Naive thymus-derived CD8-positive, alpha-beta T cell (primary cell): ENCODE results near the gene CAVIN1. TPM values are rescaled to one million over a fixed set of nuclear protein-coding genes. Genes with fewer than 3 reads are reported as not detected.
"Not testable (repeated sequence)": the region's sequence is repeated elsewhere in the genome, so short reads cannot be mapped to it uniquely, and the experiment has no call there.

Source experiments
- ATAC-seq, 2 donors: fragments of 150-1000 bp; cut with Tn5 transposase in 1 of 2; sonication (Bioruptor Pico), chemical (Tn5 transposase) in 1 of 2; 1 replicate in 1 of 2; 2 replicates in 1 of 2; pipeline ENCODE4 v1.10.0; 2021; ENCODE audit warnings: mild to moderate bottlenecking in 2 of 2, moderate library complexity in 2 of 2
- POLR2A ChIA-PET: fragments of 350-600 bp; sonication (Branson Sonifier 250); formaldehyde crosslinking; loops from one replicate; lab custom pipeline; 2021; ENCODE audit warnings: antibody characterized with exemption; lab: Charles Lee
- DNase-seq, 10 donors: peaks; one replicate each; pipeline versions ENCODE4 v3.0.0 to v3.0.0-alpha.2; 2020 to 2022
- H3K27ac Mint-ChIP-seq, 10 donors: one replicate each; pipeline ENCODE4 v1.8.0; 2020 to 2022; ENCODE audit warnings: mild to moderate bottlenecking in 10 of 10, mixed read lengths in 10 of 10, moderate library complexity in 4 of 10, inconsistent platforms in 1 of 10
- H3K27me3 Mint-ChIP-seq, 5 donors: one replicate each; pipeline ENCODE4 v1.8.0; 2021 to 2022; ENCODE audit warnings: mixed read lengths in 5 of 5
- H3K36me3 Mint-ChIP-seq, 3 donors: one replicate each; pipeline ENCODE4 v1.8.0; 2020 to 2022; ENCODE audit warnings: mixed read lengths in 3 of 3, mild to moderate bottlenecking in 2 of 3, inconsistent platforms in 1 of 3
- H3K4me1 Mint-ChIP-seq, 4 donors: one replicate each; pipeline ENCODE4 v1.8.0; 2021 to 2022; ENCODE audit warnings: mixed read lengths in 4 of 4
- H3K4me3 Mint-ChIP-seq, 10 donors: one replicate each; pipeline ENCODE4 v1.8.0; 2020 to 2022; ENCODE audit warnings: mild to moderate bottlenecking in 10 of 10, mixed read lengths in 10 of 10, moderate library complexity in 6 of 10, inconsistent platforms in 1 of 10
- H3K9me3 Mint-ChIP-seq, 9 donors: one replicate each; pipeline ENCODE4 v1.8.0; 2020 to 2022; ENCODE audit warnings: mixed read lengths in 9 of 9, mild to moderate bottlenecking in 3 of 9, inconsistent platforms in 1 of 9, moderate library complexity in 1 of 9
- polyA plus RNA-seq, 3 donors: library from polyadenylated mRNA; unstranded; fragments of 300-500 nt; fragmentation: Illumina TruSeq; gene quantifications; one replicate each; pipeline ENCODE4 v1.2.3, GENCODE V29; 2021
- total RNA-seq, 8 experiments: library from RNA in 2 of 8; stranded (reverse) in 2 of 8; gene quantifications; one replicate each; pipeline ENCODE4 v1.2.3 and lab custom pipeline; 2021 to 2026

CAVIN1 gene
- total and polyA plus RNA-seq, 5 experiments from 2014 or later = 0.03 TPM; not detected in 4

DNA sequence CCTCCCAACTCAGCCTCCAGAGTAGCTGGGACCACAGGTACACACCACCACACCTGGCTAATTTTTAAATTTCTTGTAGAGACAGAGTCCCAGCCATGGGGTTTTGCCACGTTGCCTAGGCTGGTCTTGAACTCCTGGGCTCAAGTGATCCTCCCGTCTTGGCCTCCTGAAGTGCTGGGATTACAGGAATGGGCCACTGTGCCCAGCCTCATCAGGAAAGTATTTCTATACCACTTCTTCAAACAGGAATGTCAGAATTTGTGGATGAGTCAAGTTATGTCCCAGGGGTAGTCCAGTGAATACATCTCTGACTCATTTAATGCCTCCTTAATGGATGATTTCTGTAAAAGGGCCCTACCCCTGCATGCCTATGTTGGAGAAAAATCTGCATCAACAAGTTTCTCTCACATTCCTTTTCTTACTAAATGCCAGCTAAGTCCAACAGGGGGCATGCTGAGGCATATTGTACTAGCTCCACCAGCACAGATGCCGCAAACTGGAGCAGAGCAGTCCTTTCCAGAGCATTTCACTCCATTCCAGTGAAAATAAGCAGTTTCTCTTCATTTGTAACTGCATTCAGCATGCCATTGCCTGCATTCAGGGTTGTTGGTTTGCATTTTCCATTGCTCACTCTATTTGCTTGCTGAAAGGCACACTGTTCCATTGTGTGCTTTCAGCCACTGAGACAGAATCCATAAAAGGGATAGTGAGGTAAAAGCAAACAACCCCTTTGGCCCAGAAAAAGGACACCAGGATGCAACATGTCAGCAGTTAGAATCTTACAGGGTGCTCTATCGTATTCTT lies 5.3 kb upstream of the CAVIN1 start:
- POLR2A ChIA-PET = interaction anchor here (0.7 kb wide), 1 partner anchor 82 kb away, joined by 3 read pairs; no protein-coding TSS in a partner anchor
- Mint-ChIP-seq H3K36me3 (no peaks in the 10 kb centered on the region), H3K4me3 (no peak overlapping the region), H3K27me3 (peaks cover 0 to 19% (median under 1%) of the 10 kb centered on the region in 5 donors), H3K4me1 (peaks cover 0 to 7% (median 4%) of the 10 kb centered on the region in 4 donors), H3K27ac (peak overlapping the region in 1 of 10 donors; percentile 10), H3K9me3 (no peaks in the 10 kb centered on the region)
- ATAC-seq = peak; percentile 66 to 77
- peak in 9 of 10 donors; percentile 25 to 70 (median 42) for DNase-seq

DNA sequence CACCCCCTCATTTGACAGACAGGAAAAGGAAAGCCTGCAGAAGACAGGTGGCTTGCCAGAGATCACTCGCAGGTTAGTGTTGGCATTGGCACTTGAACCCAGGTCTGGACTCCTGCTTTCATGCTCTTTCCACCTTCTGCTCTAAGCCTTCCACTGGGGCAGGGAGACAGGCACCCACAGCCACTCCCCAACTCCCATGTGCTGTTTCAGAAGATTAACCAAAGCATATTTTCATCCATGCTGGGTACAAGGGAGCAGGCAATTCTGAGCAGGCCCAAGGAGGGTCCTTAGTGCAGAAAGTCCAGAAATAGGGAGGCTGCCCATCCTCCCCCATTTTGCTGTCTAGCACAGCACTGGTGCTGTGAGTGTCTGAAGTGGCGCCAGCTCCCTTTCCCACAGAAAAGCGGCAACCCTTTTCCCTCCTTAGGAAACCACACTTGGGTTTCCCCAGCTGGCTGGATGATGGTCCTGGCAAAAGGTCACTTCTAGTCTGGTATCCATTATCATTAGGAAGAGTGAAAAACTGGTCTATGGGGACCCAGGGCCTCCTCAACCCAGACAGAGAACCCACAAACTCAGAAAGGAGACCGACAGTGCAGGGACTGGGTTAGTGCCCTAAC lies 2.0 kb upstream of the CAVIN1 start:
- no peak overlapping the region for H3K27ac Mint-ChIP-seq
- peaks cover 6 to 36% (median 12%) of the 10 kb centered on the region in 5 donors for H3K27me3 Mint-ChIP-seq
- no peaks in the 10 kb centered on the region for H3K9me3 Mint-ChIP-seq
- no peak overlapping the region for H3K4me3 Mint-ChIP-seq
- H3K36me3 Mint-ChIP-seq = peaks cover 0 to 2% (median 0%) of the 10 kb centered on the region in 3 donors
- H3K4me1 Mint-ChIP-seq = peaks cover 7 to 21% (median 18%) of the 10 kb centered on the region in 4 donors
- POLR2A ChIA-PET = interaction anchor here (0.6 kb wide), 1 partner anchor 16 kb away, joined by 3 read pairs; no protein-coding TSS in a partner anchor
- ATAC-seq = no peak
- DNase-seq = no peak

- peaks cover 0 to 2% (median 0%) of the 10 kb centered on the region in 3 donors for H3K36me3 Mint-ChIP-seq
- H3K4me1 Mint-ChIP-seq = peaks cover 7 to 21% (median 18%) of the 10 kb centered on the region in 4 donors
- peaks cover 6 to 36% (median 12%) of the 10 kb centered on the region in 5 donors for H3K27me3 Mint-ChIP-seq
- no peak for ATAC-seq
- no peak overlapping the region for H3K27ac Mint-ChIP-seq
- no peak for DNase-seq
- H3K9me3 Mint-ChIP-seq = no peaks in the 10 kb centered on the region
- peak overlapping the region in 5 of 10 donors; percentile 19 to 92 (median 87) for H3K4me3 Mint-ChIP-seq
- POLR2A ChIA-PET = interaction anchor here (0.6 to 1.7 kb wide), 2 partner anchors 49 to 131 kb away, joined by 3 to 4 read pairs; no protein-coding TSS in a partner anchor
These were observed 710 bp upstream of the CAVIN1 start for GRCh38 chr17:42423766-42424165.

GRCh38 chr17:42422412-42422957 lies 571 bp downstream of the CAVIN1 start:
- Mint-ChIP-seq H3K27me3 (peaks cover 6 to 30% (median 12%) of the 10 kb centered on the region in 5 donors), H3K4me3 (peak overlapping the region; percentile 76 to 92 (median 88)), H3K4me1 (peaks cover 7 to 17% (median 15%) of the 10 kb centered on the region in 4 donors), H3K9me3 (no peaks in the 10 kb centered on the region), H3K27ac (peak overlapping the region in 5 of 10 donors; percentile 13 to 86 (median 66)), H3K36me3 (peaks cover 0 to 2% (median 0%) of the 10 kb centered on the region in 3 donors)
- DNase-seq = peak in 4 of 10 donors; percentile 17 to 28 (median 26)
- ATAC-seq = peak; percentile 73 to 76
- POLR2A ChIA-PET = interaction anchor here (0.6 to 1.7 kb wide), 5 partner anchors 10 to 1629 kb away, joined by 3 to 7 read pairs (median 4); no protein-coding TSS in a partner anchor

DNA sequence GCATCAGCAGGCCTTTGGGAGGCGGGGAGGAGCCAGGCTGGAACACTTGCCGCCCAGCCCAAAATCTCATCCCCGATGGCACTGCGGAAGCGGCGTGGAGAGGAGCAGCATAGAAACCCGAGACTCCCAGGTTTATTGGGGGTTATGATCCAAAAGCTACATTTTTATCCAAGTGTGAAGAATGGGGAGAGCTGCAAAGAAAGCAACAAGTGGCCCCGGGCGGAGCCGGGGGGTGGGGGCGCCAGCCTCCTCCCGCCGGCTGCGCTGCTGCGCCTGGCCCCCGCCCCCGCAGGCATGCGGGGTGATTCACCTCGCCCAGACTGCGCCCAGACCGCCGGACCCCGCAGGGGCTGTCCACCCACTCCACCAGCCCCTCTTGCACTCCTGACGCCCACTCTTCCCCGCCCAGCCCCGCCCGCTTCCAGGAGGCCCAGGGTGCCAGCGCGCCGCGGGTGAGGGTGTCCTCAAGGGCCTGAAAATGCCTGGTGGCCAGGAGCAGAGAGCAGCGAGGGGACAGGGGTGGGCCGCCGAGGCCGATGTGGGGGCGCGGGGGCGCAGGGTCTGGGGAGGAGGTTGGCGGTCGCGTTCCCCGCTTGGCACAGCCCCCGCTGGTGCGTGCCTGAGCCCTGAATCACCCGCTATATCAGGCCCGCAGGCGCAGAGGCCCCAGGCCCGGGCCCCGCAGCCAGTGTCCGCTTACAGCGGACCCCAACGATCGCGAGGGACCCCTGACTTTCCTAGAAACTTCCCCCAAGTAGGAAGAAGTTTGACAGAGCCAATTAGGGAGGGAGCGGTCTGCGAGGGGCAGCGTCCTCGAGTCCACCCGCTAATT lies 1.3 kb downstream of the CAVIN1 start:
- ATAC-seq = peak; percentile 30 to 43
- H3K36me3 Mint-ChIP-seq = peaks cover 0 to 2% (median 0%) of the 10 kb centered on the region in 3 donors
- no peaks in the 10 kb centered on the region for H3K9me3 Mint-ChIP-seq
- H3K4me3 Mint-ChIP-seq = peak overlapping the region; percentile 59 to 87 (median 76)
- POLR2A ChIA-PET = interaction anchor here (1.2 to 2.1 kb wide), 4 partner anchors 10 to 133 kb away, joined by 3 to 8 read pairs (median 4); partner anchors contain the start of gene STAT3
- H3K27me3 Mint-ChIP-seq = peaks cover 6 to 30% (median 12%) of the 10 kb centered on the region in 5 donors
- peaks cover 7 to 17% (median 15%) of the 10 kb centered on the region in 4 donors for H3K4me1 Mint-ChIP-seq
- peak overlapping the region in 3 of 10 donors; percentile 15 to 65 (median 24) for H3K27ac Mint-ChIP-seq
- no peak for DNase-seq

GRCh38 chr17:42421136-42421506 lies 1.9 kb downstream of the CAVIN1 start:
- Mint-ChIP-seq H3K4me3 (peak overlapping the region in 9 of 10 donors; percentile 47 to 87 (median 67)), H3K27ac (peak overlapping the region in 1 of 10 donors; percentile 65), H3K36me3 (peaks cover 0 to 2% (median 0%) of the 10 kb centered on the region in 3 donors), H3K4me1 (peaks cover 7 to 17% (median 16%) of the 10 kb centered on the region in 4 donors), H3K9me3 (no peaks in the 10 kb centered on the region), H3K27me3 (peaks cover 6 to 26% (median 12%) of the 10 kb centered on the region in 5 donors)
- POLR2A ChIA-PET = interaction anchor here (1.3 to 2.1 kb wide), 2 partner anchors 10 to 32 kb away, joined by 3 to 8 read pairs; partner anchors contain the start of gene STAT3
- ATAC-seq = no peak
- no peak for DNase-seq

DNA sequence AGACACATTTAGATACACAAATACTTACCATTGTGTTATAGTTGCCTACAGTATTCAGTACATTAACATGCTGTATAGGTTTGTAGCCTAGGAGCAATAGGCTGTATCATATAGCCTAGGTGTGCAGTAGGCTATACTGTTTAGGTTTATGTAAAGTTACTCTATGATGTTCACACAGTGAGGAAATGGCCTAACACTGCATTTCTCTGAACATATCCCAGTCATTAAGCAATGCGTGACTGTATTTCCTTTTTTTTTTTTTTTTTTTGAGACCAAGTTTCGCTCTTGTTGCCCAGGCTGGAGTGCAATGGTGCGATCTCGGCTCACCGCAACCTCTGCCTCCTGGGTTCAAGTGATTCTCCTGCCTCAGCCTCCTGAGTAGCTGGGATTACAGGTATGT lies 5.1 kb downstream of the CAVIN1 start:
- POLR2A ChIA-PET, H3K9me3 Mint-ChIP-seq, H3K4me3 Mint-ChIP-seq, H3K36me3 Mint-ChIP-seq, ATAC-seq, H3K27ac Mint-ChIP-seq, DNase-seq: not testable (repeated sequence)
- peaks cover 13 to 30% (median 27%) of the 10 kb centered on the region in 4 donors for H3K4me1 Mint-ChIP-seq
- H3K27me3 Mint-ChIP-seq = peaks cover 5 to 16% (median 8%) of the 10 kb centered on the region in 5 donors

DNA sequence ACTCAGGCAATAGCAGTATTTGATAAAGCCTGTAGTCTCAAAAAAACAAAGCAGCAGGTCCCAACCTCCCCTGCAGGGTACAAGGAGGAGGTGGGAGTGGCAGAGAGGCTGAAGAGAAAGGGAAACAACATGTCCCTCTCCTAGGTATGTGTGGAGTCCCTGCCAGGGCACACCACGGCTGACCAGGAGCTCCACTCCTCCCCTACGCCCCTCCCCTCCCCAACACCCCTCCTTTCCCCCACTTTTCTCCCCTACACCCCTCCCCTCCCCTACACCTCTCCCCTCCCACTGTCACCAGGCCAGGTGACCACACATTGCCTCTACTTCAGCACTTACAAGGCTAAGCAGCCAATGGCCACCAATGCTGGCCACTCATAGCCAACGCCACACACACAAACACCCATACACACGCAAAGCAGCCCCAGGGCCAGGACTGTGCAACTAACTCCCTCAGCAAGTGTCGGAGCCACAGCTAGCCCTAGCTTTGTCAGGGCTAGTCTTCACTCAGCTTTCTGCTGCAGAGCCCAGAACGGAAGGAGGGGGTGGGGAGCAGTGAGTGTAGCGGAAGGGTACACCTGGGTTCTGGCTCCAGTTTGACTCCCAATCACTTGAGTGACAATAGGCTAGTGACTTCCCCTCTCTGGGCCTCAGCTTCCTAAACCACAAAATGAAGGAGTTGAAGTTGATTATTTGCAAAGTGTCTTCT lies 8.2 kb downstream of the CAVIN1 start:
- H3K27me3 Mint-ChIP-seq = no peaks in the 10 kb centered on the region
- ATAC-seq = peak; percentile 93 to 94
- peaks cover 9 to 20% (median 16%) of the 10 kb centered on the region in 4 donors for H3K4me1 Mint-ChIP-seq
- POLR2A ChIA-PET = interaction anchor here (1.1 to 1.8 kb wide), 3 partner anchors 26 to 134 kb away, joined by 3 to 7 read pairs (median 4); partner anchors contain the start of gene STAT3
- H3K27ac Mint-ChIP-seq = peak overlapping the region; percentile 45 to 88 (median 70)
- DNase-seq = peak in 8 of 10 donors; percentile 12 to 67 (median 41)
- no peaks in the 10 kb centered on the region for H3K9me3 Mint-ChIP-seq
- no peaks in the 10 kb centered on the region for H3K36me3 Mint-ChIP-seq
- H3K4me3 Mint-ChIP-seq = peak overlapping the region; percentile 51 to 87 (median 78)

DNA sequence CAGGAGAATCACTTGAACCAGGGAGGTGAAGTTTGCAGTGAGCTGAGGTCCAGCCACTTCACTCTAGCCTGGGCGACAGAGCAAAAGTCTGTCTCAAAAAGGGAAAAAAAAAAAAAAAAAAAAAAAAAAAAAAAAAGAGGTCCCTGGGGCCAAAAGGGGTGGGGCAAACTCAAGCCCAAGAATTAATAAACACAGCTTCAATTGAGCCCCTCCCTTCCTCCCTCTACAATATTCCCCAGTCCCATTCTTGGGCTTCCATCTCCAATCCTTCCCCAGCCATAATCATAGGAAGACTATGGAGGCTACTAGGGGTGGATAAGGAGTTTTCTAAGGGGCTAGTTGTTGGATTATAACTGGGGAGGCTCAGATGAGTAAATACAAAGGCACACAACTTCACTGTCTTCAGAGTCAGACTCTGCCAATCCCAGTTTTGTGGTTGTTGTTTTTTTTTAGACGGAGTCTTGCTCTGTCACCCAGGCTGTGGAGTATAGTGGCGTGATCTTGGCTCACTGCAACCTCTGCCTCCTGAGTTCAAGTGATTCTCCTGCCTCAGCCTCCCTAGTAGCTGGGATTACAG lies 9.5 kb downstream of the CAVIN1 start:
- ATAC-seq (no peak), DNase-seq (no peak)
- H3K27me3 Mint-ChIP-seq = no peaks in the 10 kb centered on the region
- H3K4me1 Mint-ChIP-seq = peaks cover 9 to 20% (median 16%) of the 10 kb centered on the region in 4 donors
- POLR2A ChIA-PET = interaction anchor here (0.6 to 1.8 kb wide), 5 partner anchors 9 to 299 kb away, joined by 3 to 7 read pairs (median 4); partner anchors contain the start of gene STAT3
- H3K9me3 Mint-ChIP-seq = no peaks in the 10 kb centered on the region
- H3K36me3 Mint-ChIP-seq = no peaks in the 10 kb centered on the region
- no peak overlapping the region for H3K27ac Mint-ChIP-seq
- no peak overlapping the region for H3K4me3 Mint-ChIP-seq

DNA sequence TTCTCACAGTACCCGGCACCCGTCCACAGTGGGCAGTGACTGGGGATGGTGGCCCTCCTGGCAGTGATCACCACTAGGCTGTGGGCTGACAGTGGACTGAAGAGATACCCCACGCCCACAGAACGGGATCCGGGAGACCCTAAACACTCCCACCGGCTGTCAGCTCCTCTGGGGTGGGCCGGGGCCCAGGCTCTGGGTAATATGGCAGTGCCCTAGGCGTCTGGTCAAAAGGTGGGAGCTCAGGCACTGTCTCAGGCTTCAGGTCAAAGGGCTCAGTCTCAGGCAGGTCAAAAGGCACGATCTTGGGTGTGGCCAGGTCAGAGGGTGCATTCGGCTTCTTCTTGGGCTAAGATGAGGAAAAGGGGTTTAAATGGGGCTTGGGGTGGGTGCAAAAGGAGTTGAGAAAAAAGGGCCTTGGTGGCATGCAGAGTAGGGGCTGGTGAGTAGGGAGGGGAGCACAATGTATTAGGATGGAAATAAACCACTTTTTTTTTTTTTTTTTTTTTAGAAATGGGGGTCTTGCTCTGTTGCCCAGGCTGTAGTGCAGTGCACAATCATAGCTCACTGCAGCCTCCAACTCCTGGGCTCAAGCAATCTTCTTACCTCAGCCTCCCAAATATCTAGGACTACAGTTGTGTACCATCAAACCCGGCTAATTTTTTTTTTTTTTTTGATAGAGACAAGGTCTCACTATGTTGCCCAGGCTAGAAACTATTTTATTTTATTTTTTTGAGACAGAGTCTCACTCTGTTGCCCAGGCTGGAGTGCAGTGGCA lies 11.0 kb downstream of the CAVIN1 start:
- ATAC-seq = no peak
- Mint-ChIP-seq H3K27me3 (no peaks in the 10 kb centered on the region), H3K4me3 (no peak overlapping the region), H3K27ac (no peak overlapping the region), H3K36me3 (no peaks in the 10 kb centered on the region), H3K9me3 (no peaks in the 10 kb centered on the region), H3K4me1 (peaks cover 14 to 27% (median 22%) of the 10 kb centered on the region in 4 donors)
- POLR2A ChIA-PET = interaction anchor here (0.6 to 1.2 kb wide), 3 partner anchors 10 to 99 kb away, joined by 3 to 7 read pairs (median 4); no protein-coding TSS in a partner anchor
- DNase-seq = no peak
